Tibial nerve (tissue), 4 donors: Measurements from ENCODE around the gene SLC25A41. TPM values are rescaled to one million over a fixed set of nuclear protein-coding genes. Genes with fewer than 3 reads are reported as not detected.
A peak's percentile ranks its signal among the peaks of the same experiment; 100 is the strongest.

Experiments used
- DNase-seq, 2 donors: peaks; one replicate each; pipeline ENCODE4 v3.0.0-alpha.2; 2019; ENCODE audit warnings: low spot score in 2 of 2
- H3K27ac ChIP-seq, 4 donors: fragments of 200-600 bp; sonication (generic) in 3 of 4; one replicate each; pipeline ENCODE4 v1.5.1; 2017 to 2019; ENCODE audit warnings: mild to moderate bottlenecking in 1 of 4
- H3K27me3 ChIP-seq, 2 donors: fragments of 200-600 bp; sonication (generic) in 1 of 2; one replicate each; pipeline versions ENCODE4 v1.5.1 to v1.6.0; 2017 to 2019
- H3K36me3 ChIP-seq, 3 donors: fragments of 200-600 bp; sonication (generic); one replicate each; pipeline ENCODE4 v1.5.1; 2018 to 2019
- H3K4me1 ChIP-seq, 4 donors: fragments of 200-600 bp; sonication (generic) in 3 of 4; one replicate each; pipeline ENCODE4 v1.5.1; 2017 to 2019
- H3K4me3 ChIP-seq, 4 donors: fragments of 200-600 bp; sonication (generic) in 3 of 4; one replicate each; pipeline ENCODE4 v1.5.1; 2017 to 2019; ENCODE audit warnings: mild to moderate bottlenecking in 1 of 4, moderate library complexity in 1 of 4
- H3K9me3 ChIP-seq, 4 donors: fragments of 200-600 bp; sonication (generic) in 3 of 4; one replicate each; pipeline ENCODE4 v1.5.1; 2017 to 2019
- CTCF ChIP-seq, 5 experiments: fragments of 200-600 bp in 3 of 5; fragments of 450-650 bp in 2 of 5; sonication (generic) in 3 of 5; IDR thresholded peaks; one replicate each; pipeline ENCODE4 v1.5.1; 2016 to 2019; ENCODE audit warnings: antibody characterized with exemption in 5 of 5, mild to moderate bottlenecking in 3 of 5, moderate library complexity in 2 of 5
- EP300 ChIP-seq, 2 donors: sonication (generic); formaldehyde crosslinking; IDR thresholded peaks; one replicate each; pipeline ENCODE4 v1.6.1; 2017; ENCODE audit warnings: antibody characterized with exemption in 2 of 2, mild to moderate bottlenecking in 1 of 2
- POLR2A ChIP-seq, 2 donors: fragments of 450-650 bp; IDR thresholded peaks; one replicate each; pipeline ENCODE4 v1.6.1; 2017; ENCODE audit warnings: antibody characterized with exemption in 2 of 2, mild to moderate bottlenecking in 2 of 2, moderate library complexity in 2 of 2
- WGBS, 2 donors: methylation state at CpG; one replicate each; pipeline ENCODE4 v1.1.5; 2018; 5-methylcytosine and 5-hydroxymethylcytosine counted together
- total RNA-seq, 4 donors: library from RNA; depleted of rRNA; stranded (reverse); fragments of >200 nt; gene quantifications; one replicate each; pipeline ENCODE4 v1.1.0, GENCODE V29; 2016

Gene SLC25A41
- total RNA-seq, 4 donors from 2014 or later = 0.63 TPM; not detected in 3

GRCh38 chr19:6416658-6417405 lies 16.7 kb downstream of the SLC25A41 start:
- Histone ChIP-seq H3K4me3 (no peak overlapping the region), H3K27ac (no peak overlapping the region), H3K27me3 (no peaks in the 10 kb centered on the region), H3K36me3 (peaks cover 7 to 81% (median 42%) of the 10 kb centered on the region in 3 donors), H3K9me3 (no peaks in the 10 kb centered on the region), H3K4me1 (peaks cover 0 to 68% (median 17%) of the 10 kb centered on the region in 4 donors)
- TF ChIP-seq CTCF (IDR thresholded peaks at IDR 0.05) (no peak), POLR2A (IDR thresholded peaks at IDR 0.05) (no peak), EP300 (IDR thresholded peaks at IDR 0.05) (no peak)
- DNase-seq = no peak
- WGBS, 2 donors = 90 to 93% methylated on average over 28 to 29 of the region's 29 CpGs

GRCh38 chr19:6415591-6416190 lies 17.9 kb downstream of the SLC25A41 start:
- TF ChIP-seq POLR2A (IDR thresholded peaks at IDR 0.05) (no peak), EP300 (IDR thresholded peaks at IDR 0.05) (no peak), CTCF (IDR thresholded peaks at IDR 0.05) (no peak)
- Histone ChIP-seq H3K36me3 (peaks cover 7 to 70% (median 42%) of the 10 kb centered on the region in 3 donors), H3K27me3 (no peaks in the 10 kb centered on the region), H3K27ac (no peak overlapping the region), H3K4me1 (peaks cover 0 to 56% (median 11%) of the 10 kb centered on the region in 4 donors), H3K9me3 (no peaks in the 10 kb centered on the region), H3K4me3 (no peak overlapping the region)
- WGBS, 2 donors = 89 to 92% methylated on average over 19 to 30 of the region's 32 CpGs
- no peak for DNase-seq

GRCh38 chr19:6414793-6415590 lies 18.6 kb downstream of the SLC25A41 start:
- TF ChIP-seq CTCF (IDR thresholded peaks at IDR 0.05) = no peak
- TF ChIP-seq POLR2A (IDR thresholded peaks at IDR 0.05) = no peak
- TF ChIP-seq EP300 (IDR thresholded peaks at IDR 0.05) = no peak
- H3K9me3 ChIP-seq = no peaks in the 10 kb centered on the region
- no peak for DNase-seq
- 82 to 86% methylated on average over 40 to 43 of the region's 47 CpGs for WGBS, 2 donors
- peaks cover 7 to 63% (median 42%) of the 10 kb centered on the region in 3 donors for H3K36me3 ChIP-seq
- H3K27me3 ChIP-seq = no peaks in the 10 kb centered on the region
- peak overlapping the region in 1 of 4 donors; percentile 57 for H3K27ac ChIP-seq
- H3K4me3 ChIP-seq = no peak overlapping the region
- H3K4me1 ChIP-seq = peaks cover 0 to 49% (median 11%) of the 10 kb centered on the region in 4 donors

- no peak for DNase-seq
Measured at GRCh38 chr19:6413721-6414643, 19.6 kb downstream of the SLC25A41 start.

More at GRCh38 chr19:6413721-6414643, 19.6 kb downstream of the SLC25A41 start:
- H3K36me3 ChIP-seq = peaks cover 7 to 53% (median 42%) of the 10 kb centered on the region in 3 donors
- H3K9me3 ChIP-seq = no peaks in the 10 kb centered on the region
- WGBS, 2 donors = 59 to 65% methylated on average over 42 of the region's 42 CpGs
- H3K27ac ChIP-seq = peak overlapping the region in 2 of 4 donors; percentile 57 to 84
- no peak overlapping the region for H3K4me3 ChIP-seq
- H3K27me3 ChIP-seq = no peaks in the 10 kb centered on the region
- peaks cover 0 to 41% (median 11%) of the 10 kb centered on the region in 4 donors for H3K4me1 ChIP-seq
- TF ChIP-seq POLR2A (IDR thresholded peaks at IDR 0.05) (no peak), CTCF (IDR thresholded peaks at IDR 0.05) (no peak), EP300 (IDR thresholded peaks at IDR 0.05) (no peak)
